Naive thymus-derived CD4-positive, alpha-beta T cell (primary cell): Measurements from ENCODE around the gene NTM. TPM values are rescaled to one million over a fixed set of nuclear protein-coding genes. Genes with fewer than 3 reads are reported as not detected.

ENCODE experiments used
- ATAC-seq: fragments of 150-1000 bp; cut with Tn5 transposase; 2 replicates; pipeline ENCODE4 v1.10.0; 2021; ENCODE audit warnings: mild to moderate bottlenecking, moderate library complexity
- CTCF ChIA-PET: fragments of 350-600 bp; sonication (Branson Sonifier 250); formaldehyde crosslinking; loops from one replicate; lab custom pipeline; 2021; ENCODE audit warnings: antibody characterized with exemption; lab: Charles Lee
- POLR2A ChIA-PET: fragments of 350-600 bp; sonication (Branson Sonifier 250); formaldehyde crosslinking; loops from one replicate; lab custom pipeline; 2021; ENCODE audit warnings: antibody characterized with exemption, inconsistent platforms; lab: Charles Lee
- DNase-seq, 9 donors: peaks; one replicate each; pipeline versions ENCODE4 v3.0.0 to v3.0.0-alpha.2; 2020 to 2022; ENCODE audit warnings: mixed read lengths in 1 of 9
- H3K27ac ChIP-seq: one replicate; pipeline ENCODE4 v1.7.0; 2013; ENCODE audit warnings: mild to moderate bottlenecking, low read depth, low read length, moderate library complexity
- H3K27me3 ChIP-seq, 2 donors: one replicate each; pipeline ENCODE4 v1.7.0; 2013; ENCODE audit warnings: low read length in 2 of 2, mild to moderate bottlenecking in 2 of 2, moderate library complexity in 2 of 2; ENCODE audit not compliant: control insufficient read depth in 2 of 2, insufficient read depth in 2 of 2
- H3K36me3 ChIP-seq, 3 experiments: 1 replicate in 2 of 3; 2 replicates in 1 of 3; pipeline ENCODE4 v1.7.0; 2013; ENCODE audit warnings: low read length in 3 of 3, mild to moderate bottlenecking in 3 of 3, moderate library complexity in 1 of 3; ENCODE audit not compliant: insufficient read depth in 3 of 3, control insufficient read depth in 2 of 3
- H3K4me1 ChIP-seq, 2 donors: one replicate each; pipeline ENCODE4 v1.7.0; 2013; ENCODE audit warnings: low read length in 2 of 2, mild to moderate bottlenecking in 2 of 2, moderate library complexity in 1 of 2; ENCODE audit not compliant: control insufficient read depth in 2 of 2, insufficient read depth in 2 of 2
- H3K4me3 ChIP-seq: 2 replicates; pipeline ENCODE4 v1.7.0; 2013; ENCODE audit warnings: mild to moderate bottlenecking, low read length
- H3K9me3 ChIP-seq, 3 experiments: 1 replicate in 2 of 3; 2 replicates in 1 of 3; pipeline ENCODE4 v1.7.0; 2013; ENCODE audit warnings: low read length in 3 of 3; ENCODE audit not compliant: control insufficient read depth in 2 of 3
- H3K27ac Mint-ChIP-seq, 9 donors: one replicate each; pipeline ENCODE4 v1.8.0; 2020 to 2022; ENCODE audit warnings: mixed read lengths in 9 of 9, mild to moderate bottlenecking in 8 of 9, moderate library complexity in 5 of 9, inconsistent platforms in 2 of 9
- H3K27me3 Mint-ChIP-seq, 5 donors: one replicate each; pipeline ENCODE4 v1.8.0; 2021 to 2022; ENCODE audit warnings: mixed read lengths in 5 of 5, mild to moderate bottlenecking in 1 of 5
- H3K36me3 Mint-ChIP-seq, 5 donors: one replicate each; pipeline ENCODE4 v1.8.0; 2020 to 2022; ENCODE audit warnings: mixed read lengths in 5 of 5, mild to moderate bottlenecking in 3 of 5, inconsistent platforms in 1 of 5
- H3K4me1 Mint-ChIP-seq, 7 donors: one replicate each; pipeline ENCODE4 v1.8.0; 2020 to 2022; ENCODE audit warnings: mixed read lengths in 7 of 7, mild to moderate bottlenecking in 3 of 7, inconsistent platforms in 1 of 7
- H3K4me3 Mint-ChIP-seq, 10 donors: one replicate each; pipeline ENCODE4 v1.8.0; 2020 to 2022; ENCODE audit warnings: mild to moderate bottlenecking in 10 of 10, mixed read lengths in 10 of 10, moderate library complexity in 6 of 10, inconsistent platforms in 2 of 10
- H3K9me3 Mint-ChIP-seq, 11 donors: one replicate each; pipeline ENCODE4 v1.8.0; 2020 to 2022; ENCODE audit warnings: mixed read lengths in 11 of 11, mild to moderate bottlenecking in 4 of 11, inconsistent platforms in 1 of 11, moderate library complexity in 1 of 11
- intact Hi-C, 2 donors: fragments of 100-400 bp; cut with micrococcal nuclease; formaldehyde crosslinking; loops; one replicate each; pipeline ENCODE4 v1.15.1; 2023
- polyA plus RNA-seq, 2 donors: library from polyadenylated mRNA; unstranded; fragments of 300-500 nt; fragmentation: Illumina TruSeq; gene quantifications; one replicate each; pipeline ENCODE4 v1.2.3, GENCODE V29; 2021
- total RNA-seq, 6 experiments: library from RNA in 5 of 6; stranded (reverse) in 5 of 6; gene quantifications; 1 replicate in 5 of 6; 2 replicates in 1 of 6; pipeline ENCODE4 v1.2.3 and lab custom pipeline; 2021 to 2026

NTM gene
- total and polyA plus RNA-seq, 7 experiments from 2014 or later, result not detected

DNA sequence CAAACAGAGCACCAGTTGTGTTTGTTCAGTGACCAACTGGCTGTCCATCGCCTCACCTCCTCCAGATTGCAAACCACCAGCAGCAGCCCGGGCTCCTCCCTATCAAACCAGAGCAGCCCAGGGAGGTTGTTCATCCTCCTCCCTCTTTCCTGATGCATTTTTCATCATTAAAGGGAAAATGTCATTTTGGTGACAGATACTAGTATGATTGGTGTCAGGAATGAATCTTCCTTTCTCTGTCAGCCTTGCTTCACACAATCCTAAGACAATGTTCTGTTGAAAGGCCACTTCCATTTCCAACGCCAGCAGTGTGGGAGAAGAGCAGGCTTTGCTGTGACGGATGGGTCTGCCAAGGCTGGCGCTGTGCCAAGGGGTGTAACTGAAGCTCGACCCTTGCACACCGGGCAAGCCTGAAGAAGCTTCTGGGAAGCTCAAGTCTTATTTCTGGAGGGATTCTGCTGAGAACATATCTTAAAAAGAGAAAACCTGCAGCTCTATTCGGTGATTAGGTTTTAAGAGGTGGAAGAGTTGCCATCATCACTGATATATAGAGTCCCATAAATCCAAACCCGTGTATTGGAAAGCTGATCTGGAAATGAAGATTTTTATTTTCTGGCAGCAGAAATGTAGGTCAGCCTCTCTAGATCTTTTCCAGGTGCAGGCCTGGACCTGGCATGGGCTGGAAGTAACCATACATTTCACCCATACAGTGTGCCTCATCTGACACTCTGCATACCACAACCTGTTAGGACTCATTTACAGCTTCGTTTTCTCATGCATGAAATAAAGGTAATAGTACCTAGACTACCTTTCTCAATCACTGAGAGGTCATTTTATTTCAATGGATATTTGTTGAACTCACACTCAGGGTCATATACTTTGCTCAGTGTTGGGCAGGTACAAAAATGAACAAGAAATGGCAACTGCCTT, 524.5 kb downstream of the NTM start:
- ChIA-PET POLR2A (no interaction called here), CTCF (no interaction called here)

DNA sequence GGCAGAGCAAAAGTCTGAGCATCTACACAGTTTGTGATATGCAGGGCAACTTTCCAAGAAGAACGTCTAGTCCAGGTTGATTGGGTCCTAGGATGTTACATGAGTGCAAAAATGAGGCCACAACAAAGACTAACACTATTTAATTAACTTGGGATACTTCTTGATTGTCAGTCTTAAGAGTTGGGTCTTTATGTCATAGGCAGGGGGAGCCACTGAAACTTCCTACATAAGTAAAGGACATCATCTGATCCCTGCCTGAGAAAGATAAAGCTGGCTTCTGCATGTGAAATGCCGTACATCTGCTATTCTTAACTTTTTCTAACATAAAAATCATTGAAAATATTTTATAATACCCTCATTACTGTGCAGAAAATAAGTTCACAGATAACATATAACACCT, 525.5 kb downstream of the NTM start:
- ATAC-seq, result no peak
- no peaks in the 10 kb centered on the region for H3K27me3 ChIP-seq
- Mint-ChIP-seq H3K27ac (no peak overlapping the region), H3K36me3 (no peaks in the 10 kb centered on the region), H3K9me3 (peaks cover 0 to 3% (median 0%) of the 10 kb centered on the region in 11 donors), H3K4me3 (no peak overlapping the region), H3K27me3 (peaks cover 0 to 9% (median 0%) of the 10 kb centered on the region in 5 donors), H3K4me1 (peaks cover 0 to 4% (median 0%) of the 10 kb centered on the region in 7 donors)
- no peak overlapping the region for H3K27ac ChIP-seq
- no peak overlapping the region for H3K4me3 ChIP-seq
- H3K9me3 ChIP-seq, result no peaks in the 10 kb centered on the region
- no peaks in the 10 kb centered on the region for H3K4me1 ChIP-seq
- intact Hi-C loops, result no loop called here
- no peak for DNase-seq
- ChIA-PET CTCF (no interaction called here), POLR2A (no interaction called here)
- no peaks in the 10 kb centered on the region for H3K36me3 ChIP-seq

More for the DNA sequence above, 524.5 kb downstream of the NTM start:
- Mint-ChIP-seq H3K9me3 (peaks cover 0 to 3% (median 0%) of the 10 kb centered on the region in 11 donors), H3K4me1 (peaks cover 0 to 2% (median 0%) of the 10 kb centered on the region in 7 donors), H3K36me3 (no peaks in the 10 kb centered on the region), H3K4me3 (no peak overlapping the region), H3K27ac (no peak overlapping the region), H3K27me3 (peaks cover 0 to 9% (median 0%) of the 10 kb centered on the region in 5 donors)
- intact Hi-C loops, result no loop called here
- Histone ChIP-seq H3K27me3 (no peaks in the 10 kb centered on the region), H3K27ac (no peak overlapping the region), H3K4me1 (no peaks in the 10 kb centered on the region), H3K36me3 (no peaks in the 10 kb centered on the region), H3K9me3 (no peaks in the 10 kb centered on the region), H3K4me3 (no peak overlapping the region)
- no peak for DNase-seq
- no peak for ATAC-seq

DNA sequence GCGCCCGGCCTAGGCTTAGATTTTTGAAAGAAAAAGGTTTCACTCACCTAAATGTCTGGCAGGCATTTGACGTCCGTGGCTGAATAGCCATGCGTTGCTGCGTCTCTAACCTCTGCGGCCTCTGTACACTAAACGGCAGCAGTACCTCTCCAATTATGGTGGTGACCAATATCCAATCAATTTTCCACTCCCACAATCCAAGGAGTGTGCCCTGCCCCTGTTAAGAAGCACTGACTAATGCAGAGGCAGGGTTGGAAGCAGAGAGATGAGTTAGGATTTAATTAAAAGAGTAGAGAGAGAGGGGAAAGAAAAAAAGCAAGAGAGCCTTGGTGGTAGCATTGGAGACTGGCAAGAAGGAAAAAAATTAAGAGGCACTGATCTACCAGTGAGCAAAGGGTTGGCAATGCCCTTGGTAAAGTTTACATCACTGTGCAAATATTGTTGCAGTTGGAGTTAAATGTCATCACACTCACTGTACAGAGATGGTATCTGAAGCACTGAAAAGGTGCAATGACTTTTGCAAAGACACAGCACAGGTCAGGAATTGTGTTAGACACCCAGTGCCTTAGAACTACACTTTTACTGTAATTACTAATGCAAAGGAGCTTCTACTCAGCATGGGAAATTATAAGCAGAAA, 526.7 kb downstream of the NTM start:
- H3K9me3 Mint-ChIP-seq, result peaks cover 0 to 3% (median 0%) of the 10 kb centered on the region in 11 donors
- DNase-seq (no peak), ATAC-seq (no peak)
- H3K27me3 Mint-ChIP-seq, result peaks cover 0 to 9% (median 0%) of the 10 kb centered on the region in 5 donors
- no peaks in the 10 kb centered on the region for H3K9me3 ChIP-seq
- intact Hi-C loops, result no loop called here
- no peak overlapping the region for H3K27ac Mint-ChIP-seq
- no peaks in the 10 kb centered on the region for H3K36me3 ChIP-seq
- no peaks in the 10 kb centered on the region for H3K27me3 ChIP-seq
- no peak overlapping the region for H3K27ac ChIP-seq
- H3K36me3 Mint-ChIP-seq, result no peaks in the 10 kb centered on the region
- POLR2A ChIA-PET, result no interaction called here
- peaks cover 0 to 4% (median 0%) of the 10 kb centered on the region in 7 donors for H3K4me1 Mint-ChIP-seq
- no peak overlapping the region for H3K4me3 ChIP-seq
- H3K4me1 ChIP-seq, result no peaks in the 10 kb centered on the region
- H3K4me3 Mint-ChIP-seq, result no peak overlapping the region
- CTCF ChIA-PET, result no interaction called here

DNA sequence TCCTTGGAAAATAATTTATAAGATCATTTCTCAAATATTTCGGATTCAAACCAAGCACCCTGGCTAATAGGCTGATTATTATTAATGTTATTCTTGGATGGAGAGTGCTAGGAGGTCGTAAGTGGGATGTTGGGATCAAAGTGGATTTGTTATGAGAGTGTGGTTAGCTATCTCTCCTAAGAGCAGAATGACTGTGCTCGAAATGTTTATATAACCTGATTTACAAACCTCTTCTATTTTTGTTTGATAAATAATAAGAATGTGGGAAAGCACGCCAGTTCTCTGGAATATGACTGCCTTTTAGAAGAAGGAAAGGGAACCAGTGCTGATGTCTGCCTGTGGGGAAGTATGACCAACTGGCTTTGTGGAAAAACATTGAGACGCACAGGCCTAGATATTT, 527.5 kb downstream of the NTM start:
- H3K27me3 Mint-ChIP-seq, result peaks cover 0 to 6% (median 3%) of the 10 kb centered on the region in 5 donors

DNA sequence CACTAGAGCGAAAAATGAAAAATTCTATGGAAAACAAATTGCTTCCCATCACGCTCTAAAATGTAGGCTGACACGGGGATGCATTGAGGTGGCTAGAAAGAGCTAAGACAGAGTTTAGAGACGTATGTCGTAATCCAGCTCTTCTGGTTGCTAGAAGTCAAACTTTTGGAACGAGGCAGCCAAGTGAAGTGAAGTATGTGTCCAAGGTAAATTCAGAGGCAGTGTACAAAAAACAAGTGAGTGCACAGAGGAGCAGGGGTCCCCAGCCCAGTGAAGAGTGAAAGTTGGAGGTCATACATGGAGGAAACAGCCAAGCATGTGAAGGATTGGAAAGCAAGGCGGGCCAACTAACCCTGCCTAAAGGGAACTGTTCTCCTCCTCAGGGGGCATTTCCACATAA, 528.5 kb downstream of the NTM start:
- intact Hi-C loops, result no loop called here
- DNase-seq (no peak), ATAC-seq (no peak)
- H3K36me3 ChIP-seq, result no peaks in the 10 kb centered on the region
- H3K4me3 Mint-ChIP-seq, result no peak overlapping the region
- H3K4me1 Mint-ChIP-seq, result peaks cover 0 to 2% (median 0%) of the 10 kb centered on the region in 7 donors
- no peak overlapping the region for H3K4me3 ChIP-seq
- ChIA-PET POLR2A (no interaction called here), CTCF (no interaction called here)
- H3K27me3 ChIP-seq, result no peaks in the 10 kb centered on the region
- H3K36me3 Mint-ChIP-seq, result no peaks in the 10 kb centered on the region
- H3K4me1 ChIP-seq, result no peaks in the 10 kb centered on the region
- H3K27ac Mint-ChIP-seq, result no peak overlapping the region
- H3K9me3 Mint-ChIP-seq, result peaks cover 0 to 3% (median 0%) of the 10 kb centered on the region in 11 donors
- H3K9me3 ChIP-seq, result no peaks in the 10 kb centered on the region
- no peak overlapping the region for H3K27ac ChIP-seq
- peaks cover 0 to 5% (median 0%) of the 10 kb centered on the region in 5 donors for H3K27me3 Mint-ChIP-seq

More for the DNA sequence above, 527.5 kb downstream of the NTM start:
- H3K9me3 ChIP-seq, result no peaks in the 10 kb centered on the region
- no peak overlapping the region for H3K27ac ChIP-seq
- no peaks in the 10 kb centered on the region for H3K4me1 ChIP-seq
- Mint-ChIP-seq H3K4me3 (no peak overlapping the region), H3K36me3 (no peaks in the 10 kb centered on the region), H3K9me3 (peaks cover 0 to 3% (median 0%) of the 10 kb centered on the region in 11 donors), H3K27ac (no peak overlapping the region), H3K4me1 (peaks cover 0 to 4% (median 0%) of the 10 kb centered on the region in 7 donors)
- no peaks in the 10 kb centered on the region for H3K27me3 ChIP-seq
- DNase-seq, result no peak
- POLR2A ChIA-PET, result no interaction called here
- no peak for ATAC-seq
- CTCF ChIA-PET, result no interaction called here
- no peak overlapping the region for H3K4me3 ChIP-seq
- intact Hi-C loops, result no loop called here
- H3K36me3 ChIP-seq, result no peaks in the 10 kb centered on the region

DNA sequence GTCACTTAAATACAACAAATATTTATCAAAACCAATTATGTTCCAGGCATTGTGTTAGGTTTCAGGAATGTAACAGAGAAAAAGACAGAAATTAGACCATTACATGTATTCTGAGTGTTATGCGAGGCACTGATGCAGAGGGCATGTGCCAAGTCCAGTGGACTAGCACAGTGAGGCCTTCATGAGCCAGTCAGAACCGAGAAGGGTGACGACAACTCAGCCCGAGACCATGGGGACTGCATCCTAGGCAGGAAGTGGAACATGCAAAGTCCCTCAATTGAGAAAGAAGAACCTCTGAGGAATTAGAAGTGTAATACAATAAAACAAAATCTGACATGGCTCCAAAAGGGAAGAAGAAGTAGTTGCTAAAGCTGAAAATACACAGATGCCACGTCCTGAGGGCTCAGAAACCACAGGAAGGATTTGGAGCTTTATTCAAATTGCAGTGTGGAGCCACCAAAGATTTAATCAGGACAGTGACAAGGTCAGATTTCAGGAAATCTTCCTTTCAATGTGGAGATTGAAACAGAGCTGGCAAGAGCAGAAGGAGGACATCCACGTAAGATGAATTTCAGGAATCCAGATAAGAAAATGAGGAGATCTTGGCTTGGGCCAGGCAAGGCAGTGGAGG, 529.6 kb downstream of the NTM start:
- H3K27me3 Mint-ChIP-seq, result peaks cover 0 to 5% (median 0%) of the 10 kb centered on the region in 5 donors
- Histone ChIP-seq H3K9me3 (no peaks in the 10 kb centered on the region), H3K27ac (no peak overlapping the region), H3K27me3 (no peaks in the 10 kb centered on the region), H3K36me3 (no peaks in the 10 kb centered on the region), H3K4me1 (no peaks in the 10 kb centered on the region), H3K4me3 (no peak overlapping the region)
- H3K4me1 Mint-ChIP-seq, result peaks cover 0 to 2% (median 0%) of the 10 kb centered on the region in 7 donors
- ATAC-seq (no peak), DNase-seq (no peak)
- ChIA-PET POLR2A (no interaction called here), CTCF (no interaction called here)
- H3K4me3 Mint-ChIP-seq, result no peak overlapping the region
- intact Hi-C loops, result no loop called here
- peaks cover 0 to 3% (median 0%) of the 10 kb centered on the region in 11 donors for H3K9me3 Mint-ChIP-seq
- no peaks in the 10 kb centered on the region for H3K36me3 Mint-ChIP-seq
- H3K27ac Mint-ChIP-seq, result no peak overlapping the region
